K562 (cell line): Measurements from ENCODE around the gene COL5A1. TPM values are rescaled to one million over a fixed set of nuclear protein-coding genes. Genes with fewer than 3 reads are reported as not detected.

Experiments
- E2F1 ChIP-seq: sonication (generic); formaldehyde crosslinking; IDR thresholded peaks from 2 replicates; pipeline ENCODE4 v1.8.1; 2023; ENCODE audit warnings: mild to moderate bottlenecking, missing genetic modification reagents, moderate library complexity
- ESRRA ChIP-seq: fragments of 450-650 bp; IDR thresholded peaks from 2 replicates; pipeline ENCODE4 v1.6.1; 2014; ENCODE audit warnings: low read depth, mild to moderate bottlenecking, moderate library complexity, borderline replicate concordance
- HDAC2 ChIP-seq: fragments of 450-650 bp; IDR thresholded peaks from 2 replicates; pipeline ENCODE4 v1.6.1; 2016; ENCODE audit warnings: mild to moderate bottlenecking
- polyA plus RNA-seq, 8 experiments: library from polyadenylated mRNA; depleted of rRNA in 4 of 8; stranded (reverse) in 5 of 8; unstranded in 3 of 8; fragments of >200 nt; fragmentation: Nextera tagmentation in 2 of 8; fragmentation: Illumina TruSeq in 1 of 8; extraction: Ambion mirVana in 2 of 8; extraction: Trizol in 1 of 8; gene quantifications; 2 replicates each; pipeline versions ENCODE4 v1.2.1 to v1.2.3, GENCODE V29; 2011 to 2014; ENCODE audit warnings: inconsistent platforms in 1 of 8, missing spikeins in 1 of 8
- total RNA-seq, 7 experiments: library from RNA; depleted of rRNA in 6 of 7; stranded (reverse); fragments of >200 nt in 6 of 7; fragmentation: Illumina TruSeq in 2 of 7; extraction: Trizol in 2 of 7; gene quantifications; 2 replicates each; pipeline versions ENCODE4 v1.2.1 to v1.2.3, GENCODE V29; 2011 to 2021; ENCODE audit warnings: low replicate concordance in 1 of 7
- TF ChIP-seq, protein P1 (sequence below): fragments of 250-450 bp; sonication (Bioruptor Pico); IDR thresholded peaks from 2 replicates; pipeline ENCODE4 v1.4.0; 2020

The COL5A1 gene
- total and polyA plus RNA-seq, 9 of the 15 experiments (the other 6 are each of a cell fraction or from before 2014, with no cell fraction given), result under 0.01 to 0.13 (median 0.04) TPM; not detected in 6

DNA sequence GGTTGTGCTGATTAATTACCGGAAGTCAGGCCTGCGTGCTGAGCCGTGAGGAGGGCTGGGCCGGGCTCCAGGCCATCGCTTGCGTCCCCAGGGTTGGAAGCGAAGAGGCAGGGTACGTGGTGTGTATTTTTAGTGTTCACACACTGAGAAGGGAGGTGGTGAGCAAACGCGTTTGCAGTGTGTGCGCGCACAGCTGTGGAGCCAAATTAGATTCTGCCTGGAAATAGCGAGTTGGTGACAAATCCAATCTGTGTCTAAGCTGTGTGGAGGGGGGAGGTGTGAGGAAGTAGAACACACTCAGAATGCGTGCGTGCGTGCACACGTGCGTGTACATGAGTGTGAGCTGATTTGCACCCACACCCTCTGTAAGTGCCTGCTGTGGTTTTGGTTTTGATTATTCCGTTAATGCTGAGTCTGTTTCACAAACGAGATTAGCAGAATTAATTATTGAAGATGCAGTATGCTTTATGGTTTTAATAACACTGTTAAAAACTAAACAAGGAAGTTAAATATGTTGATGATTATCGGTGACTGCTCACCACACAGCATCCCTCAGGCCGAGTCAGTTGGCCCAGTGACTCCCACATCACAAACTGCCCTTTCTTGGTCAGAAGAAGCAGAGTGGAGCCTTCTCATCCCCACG, 127.2 kb downstream of the COL5A1 start (continued):
- TF ChIP-seq, protein P1, sequence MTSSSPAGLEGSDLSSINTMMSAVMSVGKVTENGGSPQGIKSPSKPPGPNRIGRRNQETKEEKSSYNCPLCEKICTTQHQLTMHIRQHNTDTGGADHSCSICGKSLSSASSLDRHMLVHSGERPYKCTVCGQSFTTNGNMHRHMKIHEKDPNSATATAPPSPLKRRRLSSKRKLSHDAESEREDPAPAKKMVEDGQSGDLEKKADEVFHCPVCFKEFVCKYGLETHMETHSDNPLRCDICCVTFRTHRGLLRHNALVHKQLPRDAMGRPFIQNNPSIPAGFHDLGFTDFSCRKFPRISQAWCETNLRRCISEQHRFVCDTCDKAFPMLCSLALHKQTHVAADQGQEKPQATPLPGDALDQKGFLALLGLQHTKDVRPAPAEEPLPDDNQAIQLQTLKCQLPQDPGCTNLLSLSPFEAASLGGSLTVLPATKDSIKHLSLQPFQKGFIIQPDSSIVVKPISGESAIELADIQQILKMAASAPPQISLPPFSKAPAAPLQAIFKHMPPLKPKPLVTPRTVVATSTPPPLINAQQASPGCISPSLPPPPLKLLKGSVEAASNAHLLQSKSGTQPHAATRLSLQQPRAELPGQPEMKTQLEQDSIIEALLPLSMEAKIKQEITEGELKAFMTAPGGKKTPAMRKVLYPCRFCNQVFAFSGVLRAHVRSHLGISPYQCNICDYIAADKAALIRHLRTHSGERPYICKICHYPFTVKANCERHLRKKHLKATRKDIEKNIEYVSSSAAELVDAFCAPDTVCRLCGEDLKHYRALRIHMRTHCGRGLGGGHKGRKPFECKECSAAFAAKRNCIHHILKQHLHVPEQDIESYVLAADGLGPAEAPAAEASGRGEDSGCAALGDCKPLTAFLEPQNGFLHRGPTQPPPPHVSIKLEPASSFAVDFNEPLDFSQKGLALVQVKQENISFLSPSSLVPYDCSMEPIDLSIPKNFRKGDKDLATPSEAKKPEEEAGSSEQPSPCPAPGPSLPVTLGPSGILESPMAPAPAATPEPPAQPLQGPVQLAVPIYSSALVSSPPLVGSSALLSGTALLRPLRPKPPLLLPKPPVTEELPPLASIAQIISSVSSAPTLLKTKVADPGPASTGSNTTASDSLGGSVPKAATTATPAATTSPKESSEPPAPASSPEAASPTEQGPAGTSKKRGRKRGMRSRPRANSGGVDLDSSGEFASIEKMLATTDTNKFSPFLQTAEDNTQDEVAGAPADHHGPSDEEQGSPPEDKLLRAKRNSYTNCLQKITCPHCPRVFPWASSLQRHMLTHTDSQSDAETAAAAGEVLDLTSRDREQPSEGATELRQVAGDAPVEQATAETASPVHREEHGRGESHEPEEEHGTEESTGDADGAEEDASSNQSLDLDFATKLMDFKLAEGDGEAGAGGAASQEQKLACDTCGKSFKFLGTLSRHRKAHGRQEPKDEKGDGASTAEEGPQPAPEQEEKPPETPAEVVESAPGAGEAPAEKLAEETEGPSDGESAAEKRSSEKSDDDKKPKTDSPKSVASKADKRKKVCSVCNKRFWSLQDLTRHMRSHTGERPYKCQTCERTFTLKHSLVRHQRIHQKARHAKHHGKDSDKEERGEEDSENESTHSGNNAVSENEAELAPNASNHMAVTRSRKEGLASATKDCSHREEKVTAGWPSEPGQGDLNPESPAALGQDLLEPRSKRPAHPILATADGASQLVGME, result no peak
- TF ChIP-seq HDAC2, result no peak
- no peak for TF ChIP-seq E2F1
- TF ChIP-seq ESRRA, result no peak
